ENCODE results near the gene MUC4. TPM values are rescaled to one million over a fixed set of nuclear protein-coding genes. Genes with fewer than 3 reads are reported as not detected.
"Not testable (repeated sequence)": the region's sequence is repeated elsewhere in the genome, so short reads cannot be mapped to it uniquely, and the experiment has no call there.

MUC4 gene
- total RNA-seq, 1 experiment from 2014 or later = 0.03 TPM

- ChIA-PET POLR2A (no interaction called here), CTCF (no interaction called here)
- Histone ChIP-seq H3K27ac (ENCODE audit: low read length) (no peak overlapping the region), H3K9me3 (ENCODE audit: control insufficient read depth, insufficient read depth, low read depth, low read length) (no peaks in the 10 kb centered on the region), H3K36me3 (ENCODE audit: control insufficient read depth, insufficient read depth, low read length) (no peaks in the 10 kb centered on the region), H3K27me3 (ENCODE audit: control insufficient read depth, insufficient read depth, low read length) (no peaks in the 10 kb centered on the region; the same call in 1 of the 2 replicates), H3K4me1 (ENCODE audit: control insufficient read depth, insufficient read depth, low read length) (no peaks in the 10 kb centered on the region), H3K4me3 (ENCODE audit: low read depth in 2 of 2, low read length in 2 of 2) (no peak overlapping the region)
- intact Hi-C loops (cut with micrococcal nuclease; ENCODE audit: unreplicated experiment) = no loop called here
- BruUV-seq (replicated peaks) = no TSS peak
- no peak for DNase-seq (ENCODE audit: low read depth, low spot score)
- no peak; the same call in 1 of the 2 replicates for ATAC-seq
- no peak for TF ChIP-seq CTCF (IDR thresholded peaks at IDR 0.05)
- no peak for TF ChIP-seq TCF7L2 (IDR thresholded peaks at IDR 0.05; ENCODE audit: low read depth, low read length)
- TF ChIP-seq REST (IDR thresholded peaks at IDR 0.05; ENCODE audit: insufficient read depth in 1 of 2, low read depth in 2 of 2, low read length in 1 of 2) = no peak
- in situ Hi-C loops (cut with HindIII; ENCODE audit: low pct_unique_long_range_greater_than_20kb, low sequenced_read_pairs) = no loop called here
Measured at GRCh38 chr3:195825191-195825588, 13.5 kb upstream of the MUC4 start.

- H3K27ac ChIP-seq (ENCODE audit: low read length); H3K4me3 ChIP-seq (ENCODE audit: low read depth in 2 of 2, low read length in 2 of 2); DNase-seq (ENCODE audit: low read depth, low spot score); H3K36me3 ChIP-seq (ENCODE audit: control insufficient read depth, insufficient read depth, low read length); in situ Hi-C loops (cut with HindIII; ENCODE audit: low pct_unique_long_range_greater_than_20kb, low sequenced_read_pairs); POLR2A ChIA-PET; CTCF ChIA-PET; ATAC-seq; H3K4me1 ChIP-seq (ENCODE audit: control insufficient read depth, insufficient read depth, low read length); H3K9me3 ChIP-seq (ENCODE audit: control insufficient read depth, insufficient read depth, low read depth, low read length); intact Hi-C loops (cut with micrococcal nuclease; ENCODE audit: unreplicated experiment); BruUV-seq (replicated peaks); H3K27me3 ChIP-seq (ENCODE audit: control insufficient read depth, insufficient read depth, low read length): not testable (repeated sequence)
Measured at GRCh38 chr3:195824425-195825190, 12.9 kb upstream of the MUC4 start.

GRCh38 chr3:195823999-195824398 lies 12.3 kb upstream of the MUC4 start:
- Histone ChIP-seq H3K27me3 (ENCODE audit: control insufficient read depth, insufficient read depth, low read length) (no peaks in the 10 kb centered on the region; the same call in 1 of the 2 replicates), H3K9me3 (ENCODE audit: control insufficient read depth, insufficient read depth, low read depth, low read length) (no peaks in the 10 kb centered on the region), H3K36me3 (ENCODE audit: control insufficient read depth, insufficient read depth, low read length) (no peaks in the 10 kb centered on the region), H3K4me3 (ENCODE audit: low read depth in 2 of 2, low read length in 2 of 2) (no peak overlapping the region), H3K4me1 (ENCODE audit: control insufficient read depth, insufficient read depth, low read length) (no peaks in the 10 kb centered on the region), H3K27ac (ENCODE audit: low read length) (no peak overlapping the region)
- CTCF ChIA-PET = no interaction called here
- BruUV-seq (replicated peaks) = no TSS peak
- intact Hi-C loops (cut with micrococcal nuclease; ENCODE audit: unreplicated experiment) (no loop called here), in situ Hi-C loops (cut with HindIII; ENCODE audit: low pct_unique_long_range_greater_than_20kb, low sequenced_read_pairs) (no loop called here)
- no peak for TF ChIP-seq CTCF (IDR thresholded peaks at IDR 0.05)
- TF ChIP-seq REST (IDR thresholded peaks at IDR 0.05; ENCODE audit: insufficient read depth in 1 of 2, low read depth in 2 of 2, low read length in 1 of 2) = no peak
- no peak for TF ChIP-seq TCF7L2 (IDR thresholded peaks at IDR 0.05; ENCODE audit: low read depth, low read length)
- no peak for TF ChIP-seq POLR2AphosphoS5 (IDR thresholded peaks at IDR 0.05; ENCODE audit: low read depth, low read length)
- no peak for TF ChIP-seq SIN3A (IDR thresholded peaks at IDR 0.05; ENCODE audit: borderline replicate concordance, insufficient read depth, low read depth, low read length)
- DNase-seq (ENCODE audit: low read depth, low spot score) (no peak), ATAC-seq (peak; percentile 56)
- POLR2A ChIA-PET = no interaction called here
